ENCODE measurements around the gene NGB. TPM values are rescaled to one million over a fixed set of nuclear protein-coding genes. Genes with fewer than 3 reads are reported as not detected.
"Not testable (repeated sequence)": the region's sequence is repeated elsewhere in the genome, so short reads cannot be mapped to it uniquely, and the experiment has no call there.

NGB gene
- total RNA-seq, 1 experiment from 2014 or later = not detected

GRCh38 chr14:77319422-77319821 is 48.4 kb upstream of the NGB start:
- Histone ChIP-seq H4K20me1 (ENCODE audit: low read length) (peaks cover 22% of the 10 kb centered on the region; the same call in 1 of the 2 replicates), H3K27me3 (ENCODE audit: low read length) (no peaks in the 10 kb centered on the region), H2AFZ (ENCODE audit: low read length) (no peak overlapping the region), H3K9me2 (replicated peaks; ENCODE audit: low read length) (no peaks in the 10 kb centered on the region), H3K27ac (ENCODE audit: low read length) (no peak overlapping the region), H3F3A (ENCODE audit: low read length, unreplicated experiment) (no peaks in the 10 kb centered on the region), H3K9me3 (ENCODE audit: low read length) (no peaks in the 10 kb centered on the region), H3K79me2 (ENCODE audit: low read length) (peaks cover 63% of the 10 kb centered on the region), H3K36me3 (ENCODE audit: low read depth, low read length) (no peaks in the 10 kb centered on the region), H3K4me2 (ENCODE audit: low read length) (peak overlapping the region; percentile 90), H3K9ac (ENCODE audit: low read length) (peak overlapping the region; percentile 93; the same call in 1 of the 2 replicates), H3K4me1 (ENCODE audit: insufficient read depth, low read length) (peaks cover 51% of the 10 kb centered on the region), H3K4me3 (ENCODE audit: low read length) (peak overlapping the region; percentile 86)
- ChIA-PET CTCF (interaction anchor here (0.6 kb wide), 1 partner anchor 87 kb away, joined by 4 read pairs; no protein-coding TSS in a partner anchor), POLR2A (ENCODE audit: unreplicated experiment) (no interaction called here)
- TF ChIP-seq EZH2phosphoT487 (IDR thresholded peaks at IDR 0.05; ENCODE audit: borderline replicate concordance, low read length) (no peak), CTCF (conservative IDR thresholded peaks at IDR 0.05; ENCODE audit: low read depth, low read length) (no peak; the same call in 1 of the 2 replicates), EZH2 (IDR thresholded peaks at IDR 0.05; ENCODE audit: low read length, unreplicated experiment) (no peak)
- intact Hi-C loops (cut with micrococcal nuclease) = loop anchor here (10.0 kb wide), 1 partner anchor 445 kb away; no protein-coding TSS in a partner anchor
- no TSS peak for BruUV-seq (replicated peaks)
- ATAC-seq (no peak), DNase-seq (peak; percentile 49)

GRCh38 chr14:77318756-77319155 is 47.8 kb upstream of the NGB start:
- CTCF ChIA-PET = not testable (repeated sequence)

GRCh38 chr14:77318006-77318553 is 47.1 kb upstream of the NGB start:
- no peaks in the 10 kb centered on the region for H3K9me2 ChIP-seq (replicated peaks; ENCODE audit: low read length)
- H3K36me3 ChIP-seq (ENCODE audit: low read depth, low read length) = no peaks in the 10 kb centered on the region
- CTCF ChIA-PET = no interaction called here
- H2AFZ ChIP-seq (ENCODE audit: low read length) = no peak overlapping the region
- H4K20me1 ChIP-seq (ENCODE audit: low read length) = peaks cover 22% of the 10 kb centered on the region; the same call in 1 of the 2 replicates
- H3K27ac ChIP-seq (ENCODE audit: low read length) = no peak overlapping the region
- H3K9ac ChIP-seq (ENCODE audit: low read length) = no peak overlapping the region
- no peaks in the 10 kb centered on the region for H3K9me3 ChIP-seq (ENCODE audit: low read length)
- no peak overlapping the region for H3K4me3 ChIP-seq (ENCODE audit: low read length)
- H3K4me1 ChIP-seq (ENCODE audit: insufficient read depth, low read length) = peaks cover 63% of the 10 kb centered on the region
- no TSS peak for BruUV-seq (replicated peaks)
- POLR2A ChIA-PET (ENCODE audit: unreplicated experiment) = no interaction called here
- no peak for TF ChIP-seq EZH2phosphoT487 (IDR thresholded peaks at IDR 0.05; ENCODE audit: borderline replicate concordance, low read length)
- no peak for TF ChIP-seq CTCF (conservative IDR thresholded peaks at IDR 0.05; ENCODE audit: low read depth, low read length)
- no peak for TF ChIP-seq EZH2 (IDR thresholded peaks at IDR 0.05; ENCODE audit: low read length, unreplicated experiment)
- DNase-seq = no peak
- H3K79me2 ChIP-seq (ENCODE audit: low read length) = peaks cover 75% of the 10 kb centered on the region
- no peaks in the 10 kb centered on the region for H3F3A ChIP-seq (ENCODE audit: low read length, unreplicated experiment)
- no peaks in the 10 kb centered on the region for H3K27me3 ChIP-seq (ENCODE audit: low read length)
- intact Hi-C loops (cut with micrococcal nuclease) = loop anchor here (10.0 kb wide), 1 partner anchor 443 kb away; no protein-coding TSS in a partner anchor
- 0 out of 2 replicates have a peak overlapping the region, but pooled peaks have one; percentile 7 for H3K4me2 ChIP-seq (ENCODE audit: low read length)
- ATAC-seq = no peak

More at GRCh38 chr14:77318756-77319155, 47.8 kb upstream of the NGB start:
- H3K9ac ChIP-seq (ENCODE audit: low read length); H3K27ac ChIP-seq (ENCODE audit: low read length); H3F3A ChIP-seq (ENCODE audit: low read length, unreplicated experiment); BruUV-seq (replicated peaks); DNase-seq; POLR2A ChIA-PET (ENCODE audit: unreplicated experiment); H3K27me3 ChIP-seq (ENCODE audit: low read length); H3K36me3 ChIP-seq (ENCODE audit: low read depth, low read length); H3K9me2 ChIP-seq (replicated peaks; ENCODE audit: low read length); H3K9me3 ChIP-seq (ENCODE audit: low read length); ATAC-seq; H2AFZ ChIP-seq (ENCODE audit: low read length): not testable (repeated sequence)
- H3K4me1 ChIP-seq (ENCODE audit: insufficient read depth, low read length) = peaks cover 58% of the 10 kb centered on the region
- intact Hi-C loops (cut with micrococcal nuclease) = loop anchor here (10.0 kb wide), 1 partner anchor 444 kb away; no protein-coding TSS in a partner anchor
- peaks cover 22% of the 10 kb centered on the region; the same call in 1 of the 2 replicates for H4K20me1 ChIP-seq (ENCODE audit: low read length)
- H3K79me2 ChIP-seq (ENCODE audit: low read length) = peaks cover 68% of the 10 kb centered on the region
- H3K4me2 ChIP-seq (ENCODE audit: low read length) = peak overlapping the region; percentile 90
- peak overlapping the region; percentile 86; the same call in 1 of the 2 replicates for H3K4me3 ChIP-seq (ENCODE audit: low read length)
